SK-N-MC (cell line): Measurements from ENCODE around the gene DGLUCY.

Experiments
- EZH2 ChIP-seq: fragments of 200-600 bp; sonication (generic); IDR thresholded peaks from one replicate; pipeline ENCODE4 v1.6.1; 2017; ENCODE audit warnings: antibody characterized with exemption
- FOXP2 ChIP-seq: optimal IDR thresholded peaks from 2 replicates; pipeline ENCODE3; 2011; ENCODE audit warnings: mild to moderate bottlenecking, moderate library complexity; ENCODE audit not compliant: insufficient read depth; ENCODE audit errors: extremely low read length, control extremely low read depth
- POLR2AphosphoS5 ChIP-seq: IDR thresholded peaks from 2 replicates; pipeline ENCODE4 v1.6.1; 2012; ENCODE audit warnings: mild to moderate bottlenecking, low read depth, low read length, borderline replicate concordance

DNA sequence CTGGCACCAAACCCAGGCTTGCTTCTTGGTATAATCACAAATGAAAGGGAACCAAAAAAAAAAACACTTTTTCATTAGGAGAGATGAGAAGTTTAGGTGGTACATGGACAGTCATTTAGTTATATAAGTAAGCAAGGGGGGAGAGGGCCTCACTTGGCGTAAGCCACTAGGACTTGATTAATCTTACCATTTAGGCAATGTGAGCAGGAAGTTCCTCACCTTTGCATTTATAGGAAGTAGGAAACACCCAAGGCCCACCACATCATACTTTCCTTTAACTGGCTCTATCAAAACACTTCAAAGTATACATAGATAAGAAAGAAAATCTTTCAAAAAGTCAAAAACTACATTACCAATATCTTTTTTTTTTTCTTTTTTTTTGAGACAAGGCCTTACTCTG is 46.7 kb upstream of the DGLUCY start:
- no peak for TF ChIP-seq EZH2
- no peak for TF ChIP-seq POLR2AphosphoS5
- no peak for TF ChIP-seq FOXP2
